Neural cell (in vitro differentiated cells): ENCODE measurements around the gene PRKCE. TPM values are rescaled to one million over a fixed set of nuclear protein-coding genes. Genes with fewer than 3 reads are reported as not detected.

Experiments used
- H2AFZ ChIP-seq: fragments of 200-600, 300-800 bp; sonication (generic), shearing (Covaris generic); 2 replicates; pipeline ENCODE4 v1.6.0; 2014; ENCODE audit warnings: low read depth, mild to moderate bottlenecking, antibody characterized with exemption, low read length, moderate library complexity
- H3F3A ChIP-seq: fragments of 200-600 bp; shearing (Covaris generic); 2 replicates; pipeline ENCODE4 v1.6.1; 2016; ENCODE audit warnings: mild to moderate bottlenecking, moderate library complexity, mixed read lengths, antibody characterized with exemption, low read length; ENCODE audit not compliant: insufficient read depth, poor library complexity, severe bottlenecking
- H3K27ac ChIP-seq: fragments of 200-600, 300-800 bp; sonication (generic), shearing (Covaris generic); 2 replicates; pipeline ENCODE4 v1.5.1; 2014; ENCODE audit warnings: mild to moderate bottlenecking, low read length, moderate library complexity
- H3K27me3 ChIP-seq: fragments of 300-800, 200-600 bp; sonication (generic), shearing (Covaris generic); 2 replicates; pipeline ENCODE4 v1.6.0; 2014; ENCODE audit warnings: mild to moderate bottlenecking, low read depth, low read length, moderate library complexity; ENCODE audit not compliant: insufficient read depth
- H3K36me3 ChIP-seq: fragments of 300-800, 200-600 bp; sonication (generic), shearing (Covaris generic); 2 replicates; pipeline ENCODE4 v1.5.1; 2014; ENCODE audit warnings: mild to moderate bottlenecking, antibody characterized with exemption, low read length, moderate library complexity; ENCODE audit not compliant: insufficient read depth
- H3K4me2 ChIP-seq: fragments of 300-800, 200-600 bp; sonication (generic), shearing (Covaris generic); 2 replicates; pipeline ENCODE4 v1.6.0; 2014; ENCODE audit warnings: mild to moderate bottlenecking, low read length
- H3K4me3 ChIP-seq: fragments of 300-800, 200-600 bp; sonication (generic), shearing (Covaris generic); 2 replicates; pipeline ENCODE4 v1.5.1; 2014; ENCODE audit warnings: mild to moderate bottlenecking, low read length, moderate library complexity
- H3K79me2 ChIP-seq: fragments of 200-600 bp; shearing (Covaris generic); replicated peaks from 2 replicates; pipeline ENCODE4 v1.6.0; 2014; ENCODE audit warnings: mild to moderate bottlenecking, low read length, moderate library complexity; ENCODE audit not compliant: insufficient read depth
- H3K9ac ChIP-seq: fragments of 300-800, 200-600 bp; sonication (generic), shearing (Covaris generic); 2 replicates; pipeline ENCODE4 v1.6.1; 2016; ENCODE audit warnings: mild to moderate bottlenecking, low read length, mixed read lengths
- H3K9me2 ChIP-seq: fragments of 200-600 bp; shearing (Covaris generic); 2 replicates; pipeline ENCODE4 v1.6.1; 2016; ENCODE audit warnings: mild to moderate bottlenecking, low read length, mixed read lengths; ENCODE audit not compliant: insufficient read depth
- H3K9me3 ChIP-seq: fragments of 200-600, 300-800 bp; sonication (generic), shearing (Covaris generic); 2 replicates; pipeline ENCODE4 v1.6.1; 2016; ENCODE audit warnings: mild to moderate bottlenecking, mixed run types, low read length, moderate library complexity, mixed read lengths
- H4K20me1 ChIP-seq: fragments of 200-600 bp; shearing (Covaris generic); 2 replicates; pipeline ENCODE4 v1.6.1; 2016; ENCODE audit warnings: mild to moderate bottlenecking, mixed run types; ENCODE audit not compliant: insufficient read depth
- EP300 ChIP-seq: fragments of 450-650 bp; conservative IDR thresholded peaks from 2 replicates; pipeline ENCODE4 v1.6.1; 2014; ENCODE audit warnings: antibody characterized with exemption, mild to moderate bottlenecking, moderate library complexity; ENCODE audit not compliant: poor library complexity, severe bottlenecking
- EZH2 ChIP-seq: fragments of 200-600, 300-800 bp; shearing (Covaris generic), sonication (generic); IDR thresholded peaks from 2 replicates; pipeline ENCODE4 v1.6.1; 2014; ENCODE audit warnings: antibody characterized with exemption, low read length, borderline replicate concordance, mild to moderate bottlenecking; ENCODE audit not compliant: insufficient read depth, poor library complexity, severe bottlenecking
- MXI1 ChIP-seq: fragments of 450-650 bp; conservative IDR thresholded peaks from 2 replicates; pipeline ENCODE4 v1.6.1; 2014; ENCODE audit warnings: antibody characterized with exemption, mild to moderate bottlenecking; ENCODE audit not compliant: poor library complexity, severe bottlenecking
- POLR2AphosphoS5 ChIP-seq: IDR thresholded peaks from 2 replicates; pipeline ENCODE4 v1.6.1; 2012
- RAD21 ChIP-seq: fragments of 450-650 bp; conservative IDR thresholded peaks from 2 replicates; pipeline ENCODE4 v1.6.1; 2014; ENCODE audit warnings: antibody characterized with exemption, mild to moderate bottlenecking, moderate library complexity
- REST ChIP-seq: IDR thresholded peaks from 2 replicates; pipeline ENCODE4 v1.6.1; 2012; ENCODE audit warnings: borderline replicate concordance
- SMC3 ChIP-seq: fragments of 450-650 bp; conservative IDR thresholded peaks from 2 replicates; pipeline ENCODE4 v1.6.1; 2014; ENCODE audit warnings: antibody characterized with exemption, mild to moderate bottlenecking, moderate library complexity; ENCODE audit not compliant: poor library complexity
- TAF1 ChIP-seq: IDR thresholded peaks from 2 replicates; pipeline ENCODE4 v1.6.1; 2012; ENCODE audit warnings: low read depth
- polyA plus RNA-seq: library from polyadenylated mRNA; depleted of rRNA; stranded (reverse); fragments of >200 nt; gene quantifications from 2 replicates; pipeline ENCODE4 v1.2.3, GENCODE V29; 2014
- TF ChIP-seq, protein P1 (sequence below): fragments of 450-650 bp; IDR thresholded peaks from 2 replicates; pipeline ENCODE4 v1.5.1; 2014; ENCODE audit warnings: antibody characterized with exemption, mild to moderate bottlenecking, moderate library complexity; ENCODE audit not compliant: poor library complexity, severe bottlenecking

The PRKCE gene
- polyA plus RNA-seq, 1 donor from 2014 or later: 5.4 TPM

DNA sequence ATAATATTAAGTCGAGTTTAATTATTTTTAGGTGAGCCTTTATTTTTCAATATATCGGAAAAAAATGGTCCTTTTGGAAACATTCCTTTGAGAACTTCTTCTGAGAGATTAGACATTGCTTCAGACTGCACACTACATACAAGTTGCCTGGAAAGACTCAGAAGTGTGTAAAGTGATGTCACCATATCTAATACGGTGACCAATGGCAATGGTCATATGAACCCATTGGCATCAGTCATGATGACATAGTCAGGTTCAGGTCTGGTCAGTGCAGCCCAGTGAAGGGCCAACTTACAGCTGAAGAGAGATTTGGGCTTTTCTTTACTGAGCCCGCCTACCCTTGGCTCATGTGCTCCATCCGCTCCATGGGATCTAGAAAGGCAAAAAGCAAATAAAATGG lies 362.3 kb downstream of the PRKCE start:
- Histone ChIP-seq H3K4me2 (no peak overlapping the region), H3K9ac (no peak overlapping the region), H3K4me3 (no peak overlapping the region), H3K27ac (no peak overlapping the region), H3K27me3 (no peaks in the 10 kb centered on the region), H3K79me2 (no peaks in the 10 kb centered on the region), H3K36me3 (no peaks in the 10 kb centered on the region), H4K20me1 (no peaks in the 10 kb centered on the region), H3K9me2 (no peaks in the 10 kb centered on the region), H3K9me3 (no peaks in the 10 kb centered on the region), H2AFZ (no peak overlapping the region), H3F3A (no peaks in the 10 kb centered on the region)
- TF ChIP-seq EP300 (no peak), TAF1 (no peak), REST (no peak), SMC3 (no peak), RAD21 (no peak), MXI1 (no peak), POLR2AphosphoS5 (no peak), EZH2 (no peak)
- TF ChIP-seq, protein P1, sequence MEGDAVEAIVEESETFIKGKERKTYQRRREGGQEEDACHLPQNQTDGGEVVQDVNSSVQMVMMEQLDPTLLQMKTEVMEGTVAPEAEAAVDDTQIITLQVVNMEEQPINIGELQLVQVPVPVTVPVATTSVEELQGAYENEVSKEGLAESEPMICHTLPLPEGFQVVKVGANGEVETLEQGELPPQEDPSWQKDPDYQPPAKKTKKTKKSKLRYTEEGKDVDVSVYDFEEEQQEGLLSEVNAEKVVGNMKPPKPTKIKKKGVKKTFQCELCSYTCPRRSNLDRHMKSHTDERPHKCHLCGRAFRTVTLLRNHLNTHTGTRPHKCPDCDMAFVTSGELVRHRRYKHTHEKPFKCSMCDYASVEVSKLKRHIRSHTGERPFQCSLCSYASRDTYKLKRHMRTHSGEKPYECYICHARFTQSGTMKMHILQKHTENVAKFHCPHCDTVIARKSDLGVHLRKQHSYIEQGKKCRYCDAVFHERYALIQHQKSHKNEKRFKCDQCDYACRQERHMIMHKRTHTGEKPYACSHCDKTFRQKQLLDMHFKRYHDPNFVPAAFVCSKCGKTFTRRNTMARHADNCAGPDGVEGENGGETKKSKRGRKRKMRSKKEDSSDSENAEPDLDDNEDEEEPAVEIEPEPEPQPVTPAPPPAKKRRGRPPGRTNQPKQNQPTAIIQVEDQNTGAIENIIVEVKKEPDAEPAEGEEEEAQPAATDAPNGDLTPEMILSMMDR: no peak

- Histone ChIP-seq H3K79me2 (no peaks in the 10 kb centered on the region), H3K9ac (no peak overlapping the region), H3K27ac (no peak overlapping the region), H2AFZ (no peak overlapping the region), H3K4me2 (no peak overlapping the region), H3F3A (no peaks in the 10 kb centered on the region), H3K36me3 (no peaks in the 10 kb centered on the region), H3K4me3 (no peak overlapping the region), H3K9me3 (no peaks in the 10 kb centered on the region), H3K9me2 (no peaks in the 10 kb centered on the region), H4K20me1 (no peaks in the 10 kb centered on the region), H3K27me3 (no peaks in the 10 kb centered on the region)
- no peak for TF ChIP-seq EP300
- no peak for TF ChIP-seq SMC3
- TF ChIP-seq MXI1: no peak
- TF ChIP-seq RAD21: no peak
- TF ChIP-seq POLR2AphosphoS5: no peak
- no peak for TF ChIP-seq REST
- TF ChIP-seq, protein P1: no peak
- no peak for TF ChIP-seq EZH2
- TF ChIP-seq TAF1: no peak
Observed at GRCh38 chr2:46014911-46015654, 363.6 kb downstream of the PRKCE start.
